SU-DHL-6 (cell line): Measurements from ENCODE around the gene ZNF518A.

ENCODE experiments used
- H2AFZ ChIP-seq: fragments of 200-600 bp; sonication (generic); 2 replicates; pipeline ENCODE4 v1.6.1; 2014; ENCODE audit warnings: low read depth, mild to moderate bottlenecking, moderate library complexity, mixed read lengths, antibody characterized with exemption, low read length; ENCODE audit not compliant: severe bottlenecking
- H3F3A ChIP-seq: fragments of 200-600 bp; shearing (Covaris generic); 2 replicates; pipeline ENCODE4 v1.6.0; 2016; ENCODE audit warnings: antibody characterized with exemption, mild to moderate bottlenecking; ENCODE audit not compliant: insufficient read depth
- H3K27ac ChIP-seq: fragments of 200-600 bp; sonication (generic); 2 replicates; pipeline ENCODE4 v1.5.1; 2016; ENCODE audit warnings: low read depth, mild to moderate bottlenecking, low read length, moderate library complexity, mixed read lengths
- H3K27me3 ChIP-seq: fragments of 200-600 bp; sonication (generic), shearing (Covaris generic); 2 replicates; pipeline ENCODE4 v1.6.0; 2014; ENCODE audit warnings: mild to moderate bottlenecking, low read length
- H3K36me3 ChIP-seq: fragments of 200-600 bp; sonication (generic); 2 replicates; pipeline ENCODE4 v1.6.1; 2014; ENCODE audit warnings: mild to moderate bottlenecking, low read length, mixed read lengths
- H3K4me2 ChIP-seq: fragments of 300-600, 200-600 bp; shearing (Covaris generic), sonication (generic); 2 replicates; pipeline ENCODE4 v1.6.0; 2014; ENCODE audit warnings: low read length, low read depth, mild to moderate bottlenecking; ENCODE audit not compliant: poor library complexity, severe bottlenecking
- H3K4me3 ChIP-seq: fragments of 200-600 bp; sonication (generic); 2 replicates; pipeline ENCODE4 v1.5.1; 2014; ENCODE audit warnings: antibody characterized with exemption, low read length, mild to moderate bottlenecking, mixed read lengths; ENCODE audit not compliant: insufficient read depth, poor library complexity, severe bottlenecking
- H3K79me2 ChIP-seq: fragments of 200-600 bp; sonication (generic); 2 replicates; pipeline ENCODE4 v1.6.1; 2014; ENCODE audit warnings: mild to moderate bottlenecking, low read length, moderate library complexity; ENCODE audit not compliant: insufficient read depth
- H3K9ac ChIP-seq: fragments of 200-600 bp; sonication (generic); 2 replicates; pipeline ENCODE4 v1.7.0; 2014; ENCODE audit warnings: mild to moderate bottlenecking, low read length
- H3K9me2 ChIP-seq: fragments of 200-600 bp; sonication (generic); replicated peaks from 2 replicates; pipeline ENCODE4 v1.6.1; 2014; ENCODE audit warnings: low read length; ENCODE audit not compliant: insufficient read depth
- H3K9me3 ChIP-seq: fragments of 200-600 bp; sonication (generic); 2 replicates; pipeline ENCODE4 v1.6.1; 2014; ENCODE audit warnings: low read length, mixed read lengths; ENCODE audit not compliant: insufficient read depth
- H4K20me1 ChIP-seq: fragments of 200-600 bp; sonication (generic); 2 replicates; pipeline ENCODE4 v1.6.1; 2014; ENCODE audit warnings: low read depth, mild to moderate bottlenecking, antibody characterized with exemption, low read length, moderate library complexity, mixed read lengths
- EZH2phosphoT487 ChIP-seq: fragments of 200-600 bp; sonication (generic), shearing (Covaris generic); conservative IDR thresholded peaks from 2 replicates; pipeline ENCODE4 v1.6.1; 2018; ENCODE audit warnings: mild to moderate bottlenecking, antibody characterized with exemption, low read length, moderate library complexity, mixed read lengths
- TF ChIP-seq, protein P1 (sequence below): fragments of 200-600 bp; sonication (generic); IDR thresholded peaks from one replicate; pipeline ENCODE4 v1.5.1; 2017; ENCODE audit warnings: antibody characterized with exemption, mild to moderate bottlenecking, low read length, moderate library complexity; ENCODE audit not compliant: insufficient read depth, poor library complexity, severe bottlenecking

ZNF518A gene

DNA sequence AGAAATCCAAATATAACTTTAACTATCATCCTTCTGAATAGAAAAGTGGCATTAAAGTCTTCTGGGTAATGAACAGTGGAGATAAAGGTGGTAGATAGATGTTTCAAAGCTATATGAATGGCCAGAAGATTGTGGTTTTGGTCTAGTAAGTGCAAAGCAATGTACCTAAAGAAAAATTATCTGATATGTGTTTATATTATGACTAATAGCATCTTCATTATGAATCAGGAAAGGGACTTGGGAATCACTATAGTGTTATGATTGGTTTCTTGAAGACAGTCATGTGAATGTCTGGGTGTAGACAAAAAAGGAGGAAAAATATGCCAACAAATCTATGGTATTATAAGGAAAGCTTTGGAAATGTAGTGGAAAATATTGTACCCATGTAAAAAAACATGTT, 3.0 kb downstream of the ZNF518A start:
- Histone ChIP-seq H3K9me3 (no peaks in the 10 kb centered on the region), H2AFZ (no peak overlapping the region), H3K36me3 (no peaks in the 10 kb centered on the region), H3K27me3 (no peaks in the 10 kb centered on the region), H3K79me2 (no peaks in the 10 kb centered on the region), H3K9me2 (no peaks in the 10 kb centered on the region), H3K4me3 (no peak overlapping the region), H3K4me2 (no peak overlapping the region), H3K9ac (no peak overlapping the region), H3K27ac (no peak overlapping the region), H4K20me1 (no peaks in the 10 kb centered on the region), H3F3A (no peaks in the 10 kb centered on the region)
- TF ChIP-seq, protein P1, sequence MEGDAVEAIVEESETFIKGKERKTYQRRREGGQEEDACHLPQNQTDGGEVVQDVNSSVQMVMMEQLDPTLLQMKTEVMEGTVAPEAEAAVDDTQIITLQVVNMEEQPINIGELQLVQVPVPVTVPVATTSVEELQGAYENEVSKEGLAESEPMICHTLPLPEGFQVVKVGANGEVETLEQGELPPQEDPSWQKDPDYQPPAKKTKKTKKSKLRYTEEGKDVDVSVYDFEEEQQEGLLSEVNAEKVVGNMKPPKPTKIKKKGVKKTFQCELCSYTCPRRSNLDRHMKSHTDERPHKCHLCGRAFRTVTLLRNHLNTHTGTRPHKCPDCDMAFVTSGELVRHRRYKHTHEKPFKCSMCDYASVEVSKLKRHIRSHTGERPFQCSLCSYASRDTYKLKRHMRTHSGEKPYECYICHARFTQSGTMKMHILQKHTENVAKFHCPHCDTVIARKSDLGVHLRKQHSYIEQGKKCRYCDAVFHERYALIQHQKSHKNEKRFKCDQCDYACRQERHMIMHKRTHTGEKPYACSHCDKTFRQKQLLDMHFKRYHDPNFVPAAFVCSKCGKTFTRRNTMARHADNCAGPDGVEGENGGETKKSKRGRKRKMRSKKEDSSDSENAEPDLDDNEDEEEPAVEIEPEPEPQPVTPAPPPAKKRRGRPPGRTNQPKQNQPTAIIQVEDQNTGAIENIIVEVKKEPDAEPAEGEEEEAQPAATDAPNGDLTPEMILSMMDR: no peak
- TF ChIP-seq EZH2phosphoT487: no peak

DNA sequence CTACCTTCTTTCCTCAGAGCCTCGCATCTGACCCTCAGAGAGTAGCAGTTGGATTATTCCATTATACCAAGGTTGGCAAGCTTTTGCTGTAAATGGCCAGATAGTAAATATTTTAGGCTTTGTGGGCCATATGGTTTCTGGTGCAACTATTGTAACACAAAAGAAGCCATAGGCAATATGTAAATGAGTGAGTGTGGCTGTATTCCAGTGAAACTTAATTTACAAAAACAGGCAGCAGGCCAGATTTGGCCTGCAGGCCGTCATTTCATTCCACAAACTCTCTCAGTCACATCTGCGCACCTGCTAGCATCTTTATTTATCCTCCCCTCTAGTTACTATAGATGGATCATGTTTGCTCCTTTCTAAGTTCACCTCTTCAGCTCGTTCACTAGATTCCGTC, 6.7 kb downstream of the ZNF518A start:
- Histone ChIP-seq H3K27me3 (no peaks in the 10 kb centered on the region), H3K4me2 (no peak overlapping the region), H3K27ac (no peak overlapping the region), H3K79me2 (no peaks in the 10 kb centered on the region), H3K9ac (no peak overlapping the region), H3K9me3 (no peaks in the 10 kb centered on the region), H3K4me3 (no peak overlapping the region), H3F3A (no peaks in the 10 kb centered on the region), H3K9me2 (no peaks in the 10 kb centered on the region), H4K20me1 (no peaks in the 10 kb centered on the region), H2AFZ (no peak overlapping the region), H3K36me3 (no peaks in the 10 kb centered on the region)
- TF ChIP-seq EZH2phosphoT487: no peak
- TF ChIP-seq, protein P1: no peak

GRCh38 chr10:96137567-96137966, 7.5 kb downstream of the ZNF518A start:
- no peaks in the 10 kb centered on the region for H3K9me2 ChIP-seq
- no peaks in the 10 kb centered on the region for H3K79me2 ChIP-seq
- no peaks in the 10 kb centered on the region for H3K36me3 ChIP-seq
- no peaks in the 10 kb centered on the region for H3K27me3 ChIP-seq
- no peaks in the 10 kb centered on the region for H3K9me3 ChIP-seq
- H3K4me2 ChIP-seq: no peak overlapping the region
- no peak overlapping the region for H3K27ac ChIP-seq
- H3K4me3 ChIP-seq: no peak overlapping the region
- H3K9ac ChIP-seq: no peak overlapping the region
- no peak overlapping the region for H2AFZ ChIP-seq
- TF ChIP-seq, protein P1: no peak
- TF ChIP-seq EZH2phosphoT487: no peak
- H4K20me1 ChIP-seq: no peaks in the 10 kb centered on the region
- H3F3A ChIP-seq: no peaks in the 10 kb centered on the region
